Fibroblast of villous mesenchyme (primary cell): ENCODE data around the gene ATP2A3. TPM values are rescaled to one million over a fixed set of nuclear protein-coding genes. Genes with fewer than 3 reads are reported as not detected.

Experiments used
- DNase-seq: peaks from one replicate; pipeline ENCODE4 v3.0.0-alpha.2; 2010; ENCODE audit warnings: low read depth
- H3K4me3 ChIP-seq: 2 replicates; pipeline ENCODE4 v1.5.1; 2011; ENCODE audit warnings: low read depth, mild to moderate bottlenecking, low read length
- CTCF ChIP-seq: IDR thresholded peaks from 2 replicates; pipeline ENCODE4 v1.5.1; 2012; ENCODE audit warnings: low read depth, mild to moderate bottlenecking, low read length; ENCODE audit not compliant: insufficient read depth
- total RNA-seq: library from RNA; depleted of rRNA; stranded (reverse); fragments of >200 nt; gene quantifications from 2 replicates; pipeline ENCODE4 v1.2.3, GENCODE V29; 2012

ATP2A3 gene
- total RNA-seq, 1 donor = 0.43 TPM

- TF ChIP-seq CTCF = no peak
- DNase-seq = no peak
- no peak overlapping the region for H3K4me3 ChIP-seq
These were observed 51.4 kb downstream of the ATP2A3 start for GRCh38 chr17:3912827-3913226.

- no peak for DNase-seq
- no peak overlapping the region for H3K4me3 ChIP-seq
- no peak for TF ChIP-seq CTCF
These were observed 52.8 kb downstream of the ATP2A3 start for GRCh38 chr17:3911271-3912053.

GRCh38 chr17:3910420-3911270 is 53.6 kb downstream of the ATP2A3 start:
- no peak for DNase-seq
- no peak overlapping the region for H3K4me3 ChIP-seq
- no peak for TF ChIP-seq CTCF

- DNase-seq = no peak
- no peak for TF ChIP-seq CTCF
These were observed 55.0 kb downstream of the ATP2A3 start for GRCh38 chr17:3909257-3909656.

GRCh38 chr17:3907483-3908216 is 56.6 kb downstream of the ATP2A3 start:
- no peak for DNase-seq
- no peak overlapping the region for H3K4me3 ChIP-seq
- TF ChIP-seq CTCF = peak; percentile 19

More at GRCh38 chr17:3909257-3909656, 55.0 kb downstream of the ATP2A3 start:
- no peak overlapping the region for H3K4me3 ChIP-seq

GRCh38 chr17:3906881-3907280 is 57.4 kb downstream of the ATP2A3 start:
- H3K4me3 ChIP-seq = no peak overlapping the region
- TF ChIP-seq CTCF = no peak
- no peak for DNase-seq
